H9 (cell line): Measurements from ENCODE around the gene BHLHE23. TPM values are rescaled to one million over a fixed set of nuclear protein-coding genes. Genes with fewer than 3 reads are reported as not detected.

ENCODE experiments used
- DNase-seq: peaks from one replicate; pipeline ENCODE4 v3.0.0-alpha.2; 2017
- H2AFZ ChIP-seq: one replicate; pipeline ENCODE4 v1.6.1; 2013; ENCODE audit warnings: mild to moderate bottlenecking, low read length, control low read depth, moderate library complexity
- H2AK5ac ChIP-seq: 2 replicates; pipeline ENCODE4 v1.6.1; 2013; ENCODE audit warnings: low read length, control low read depth, mixed read lengths; ENCODE audit not compliant: insufficient read length
- H2BK120ac ChIP-seq: one replicate; pipeline ENCODE4 v1.6.1; 2013; ENCODE audit warnings: low read depth, mild to moderate bottlenecking, low read length, control low read depth, inconsistent platforms; ENCODE audit not compliant: poor library complexity, severe bottlenecking
- H2BK12ac ChIP-seq: 2 replicates; pipeline ENCODE4 v1.6.1; 2013; ENCODE audit warnings: low read length, control low read depth, mixed read lengths, low read depth; ENCODE audit not compliant: insufficient read length
- H2BK15ac ChIP-seq: 2 replicates; pipeline ENCODE4 v1.6.1; 2013; ENCODE audit warnings: low read depth, low read length, control low read depth
- H2BK20ac ChIP-seq: one replicate; pipeline ENCODE4 v1.6.1; 2013; ENCODE audit warnings: low read depth, mild to moderate bottlenecking, low read length, control low read depth, inconsistent platforms; ENCODE audit not compliant: poor library complexity, severe bottlenecking
- H2BK5ac ChIP-seq: 2 replicates; pipeline ENCODE4 v1.6.1; 2013; ENCODE audit warnings: low read length, control low read depth, mixed read lengths; ENCODE audit not compliant: insufficient read length
- H3K14ac ChIP-seq: 2 replicates; pipeline ENCODE4 v1.6.1; 2013; ENCODE audit warnings: low read length, control low read depth; ENCODE audit not compliant: insufficient read depth
- H3K18ac ChIP-seq: 2 replicates; pipeline ENCODE4 v1.6.1; 2013; ENCODE audit warnings: low read depth, mild to moderate bottlenecking, mixed read lengths, low read length, control low read depth; ENCODE audit not compliant: insufficient read length
- H3K23ac ChIP-seq: 2 replicates; pipeline ENCODE4 v1.6.1; 2013; ENCODE audit warnings: low read length, control low read depth, mixed read lengths, low read depth; ENCODE audit not compliant: insufficient read length
- H3K23me2 ChIP-seq: 2 replicates; pipeline ENCODE4 v1.6.1; 2013; ENCODE audit warnings: low read depth, mild to moderate bottlenecking, mixed read lengths, low read length, control low read depth; ENCODE audit not compliant: insufficient read length, poor library complexity, severe bottlenecking
- H3K27ac ChIP-seq: 2 replicates; pipeline ENCODE4 v1.5.1; 2013; ENCODE audit warnings: low read length, control low read depth, mixed read lengths, low read depth; ENCODE audit not compliant: insufficient read length
- H3K27me3 ChIP-seq: 2 replicates; pipeline ENCODE4 v1.6.1; 2013; ENCODE audit warnings: low read length, control low read depth, inconsistent platforms; ENCODE audit not compliant: insufficient read depth
- H3K4ac ChIP-seq: 2 replicates; pipeline ENCODE4 v1.6.1; 2013; ENCODE audit warnings: low read depth, mild to moderate bottlenecking, control low read depth, inconsistent platforms, low read length, moderate library complexity
- H3K4me1 ChIP-seq: 2 replicates; pipeline ENCODE4 v1.6.1; 2013; ENCODE audit warnings: low read length, control low read depth, inconsistent platforms; ENCODE audit not compliant: insufficient read depth
- H3K4me2 ChIP-seq: 2 replicates; pipeline ENCODE4 v1.6.1; 2013; ENCODE audit warnings: low read length, control low read depth, mixed read lengths; ENCODE audit not compliant: insufficient read length, insufficient read depth
- H3K56ac ChIP-seq: 2 replicates; pipeline ENCODE4 v1.6.1; 2013; ENCODE audit warnings: low read depth, mild to moderate bottlenecking, mixed read lengths, low read length, control low read depth; ENCODE audit not compliant: insufficient read length
- H3K79me1 ChIP-seq: 2 replicates; pipeline ENCODE4 v1.6.1; 2013; ENCODE audit warnings: low read depth, mild to moderate bottlenecking, moderate library complexity, low read length, control low read depth, inconsistent platforms; ENCODE audit not compliant: insufficient read depth, poor library complexity, severe bottlenecking
- H3K79me2 ChIP-seq: 2 replicates; pipeline ENCODE4 v1.6.1; 2013; ENCODE audit warnings: low read length, control low read depth, inconsistent platforms; ENCODE audit not compliant: insufficient read depth
- H3K9ac ChIP-seq: 2 replicates; pipeline ENCODE4 v1.6.1; 2013; ENCODE audit warnings: low read length, control low read depth, mixed read lengths; ENCODE audit not compliant: insufficient read length; ENCODE audit errors: extremely low read depth
- H3K9me3 ChIP-seq: one replicate; pipeline ENCODE4 v1.6.1; 2013; ENCODE audit warnings: low read depth, low read length, inconsistent platforms; ENCODE audit not compliant: control insufficient read depth
- H3T11ph ChIP-seq: one replicate; pipeline ENCODE4 v1.6.1; 2013; ENCODE audit warnings: mild to moderate bottlenecking, low read length, control low read depth, inconsistent platforms
- H4K20me1 ChIP-seq: one replicate; pipeline ENCODE4 v1.6.1; 2013; ENCODE audit not compliant: control insufficient read depth, insufficient read length, insufficient read depth
- H4K5ac ChIP-seq: 2 replicates; pipeline ENCODE4 v1.6.1; 2013; ENCODE audit warnings: low read depth, mild to moderate bottlenecking, mixed read lengths, low read length, control low read depth; ENCODE audit not compliant: insufficient read length
- H4K8ac ChIP-seq: replicated peaks from 2 replicates; pipeline ENCODE4 v1.6.1; 2013; ENCODE audit warnings: low read length, control low read depth, mixed read lengths, low read depth; ENCODE audit not compliant: insufficient read length
- H4K91ac ChIP-seq: 2 replicates; pipeline ENCODE4 v1.6.1; 2013; ENCODE audit warnings: low read depth, mild to moderate bottlenecking, moderate library complexity, mixed read lengths, low read length, control low read depth; ENCODE audit not compliant: insufficient read length
- H3K27ac Mint-ChIP-seq, 3 experiments: 2 replicates in 2 of 3; 3 replicates in 1 of 3; pipeline ENCODE4 v1.8.0; 2020 to 2021; ENCODE audit warnings: mixed read lengths in 3 of 3, mild to moderate bottlenecking in 1 of 3, moderate library complexity in 1 of 3
- H3K27me3 Mint-ChIP-seq: 2 replicates; pipeline ENCODE4 v1.8.0; 2021; ENCODE audit warnings: low read depth, mild to moderate bottlenecking, moderate library complexity, mixed read lengths
- H3K36me3 Mint-ChIP-seq, 3 experiments: 2 replicates in 2 of 3; 3 replicates in 1 of 3; pipeline ENCODE4 v1.8.0; 2020 to 2021; ENCODE audit warnings: low read depth in 3 of 3, mixed read lengths in 3 of 3; ENCODE audit not compliant: insufficient read depth in 1 of 3
- H3K4me1 Mint-ChIP-seq, 2 experiments: 2 replicates each; pipeline ENCODE4 v1.8.0; 2020; ENCODE audit warnings: mixed read lengths in 2 of 2
- H3K4me3 Mint-ChIP-seq, 2 experiments: 2 replicates in 1 of 2; 3 replicates in 1 of 2; pipeline ENCODE4 v1.8.0; 2020 to 2021; ENCODE audit warnings: mild to moderate bottlenecking in 2 of 2, mixed read lengths in 2 of 2, moderate library complexity in 1 of 2
- H3K9me3 Mint-ChIP-seq, 2 experiments: 2 replicates in 1 of 2; 3 replicates in 1 of 2; pipeline ENCODE4 v1.8.0; 2020; ENCODE audit warnings: mild to moderate bottlenecking in 2 of 2, mixed read lengths in 2 of 2, moderate library complexity in 1 of 2
- CTCF ChIP-seq: fragments of 200-600 bp; sonication (generic); conservative IDR thresholded peaks from 3 replicates; pipeline ENCODE4 v1.8.0; 2021; ENCODE audit warnings: antibody characterized with exemption, mild to moderate bottlenecking
- WGBS: extraction: QIAGEN DNeasy Blood & Tissue Kit; methylation state at CpG from one replicate; pipeline ENCODE4 v1.1.7; 2013; ENCODE audit warnings: missing lambda C conversion rate, low lambda C conversion rate, mixed read lengths; ENCODE audit not compliant: insufficient read length; ENCODE audit errors: extremely low coverage; 5-methylcytosine and 5-hydroxymethylcytosine counted together
- total RNA-seq: library from RNA; stranded (reverse); gene quantifications from 2 replicates; pipeline ENCODE4 v1.2.1, GENCODE V29; 2021

Gene BHLHE23
- total RNA-seq, 1 experiment from 2014 or later = 0.35 TPM

GRCh38 chr20:62961799-62962198, 45.0 kb downstream of the BHLHE23 start:
- H3K4ac ChIP-seq = no peak overlapping the region
- H4K20me1 ChIP-seq = no peaks in the 10 kb centered on the region
- H3K9me3 ChIP-seq = no peaks in the 10 kb centered on the region
- no peak overlapping the region for H2AK5ac ChIP-seq
- H2BK12ac ChIP-seq = no peak overlapping the region
- no peak overlapping the region for H2BK15ac ChIP-seq
- H3K9ac ChIP-seq = no peak overlapping the region
- no peak overlapping the region for H4K8ac ChIP-seq
- H3K27ac ChIP-seq = no peak overlapping the region
- H3K23ac ChIP-seq = no peak overlapping the region
- H3K27me3 ChIP-seq = no peaks in the 10 kb centered on the region
- no peaks in the 10 kb centered on the region for H3K4me1 ChIP-seq
- H3K56ac ChIP-seq = no peak overlapping the region
- no CpG with 5 or more reads among the region's 8 CpGs for WGBS
- H3K79me1 ChIP-seq = no peaks in the 10 kb centered on the region
- Mint-ChIP-seq H3K4me3 (no peak overlapping the region), H3K9me3 (no peaks in the 10 kb centered on the region), H3K4me1 (peaks cover 0 to 7% of the 10 kb centered on the region in 2 experiments; a peak in 1 of 4 replicates), H3K27ac (no peak overlapping the region), H3K36me3 (peaks cover 2 to 24% (median 7%) of the 10 kb centered on the region in 3 experiments; a peak in 4 of 7 replicates), H3K27me3 (no peaks in the 10 kb centered on the region)
- H2BK120ac ChIP-seq = no peak overlapping the region
- H3T11ph ChIP-seq = no peak overlapping the region
- no peak overlapping the region for H3K4me2 ChIP-seq
- no peak overlapping the region for H2BK20ac ChIP-seq
- TF ChIP-seq CTCF = no peak
- H3K18ac ChIP-seq = no peak overlapping the region
- DNase-seq = no peak
- H2AFZ ChIP-seq = no peak overlapping the region
- H4K5ac ChIP-seq = no peak overlapping the region
- no peak overlapping the region for H3K14ac ChIP-seq
- no peaks in the 10 kb centered on the region for H3K23me2 ChIP-seq
- no peak overlapping the region for H2BK5ac ChIP-seq
- H4K91ac ChIP-seq = no peak overlapping the region
- no peaks in the 10 kb centered on the region for H3K79me2 ChIP-seq
